Upper lobe of left lung (tissue), 4 donors: ENCODE measurements around the gene UST.

Experiments
- EP300 ChIP-seq, 4 donors: sonication (generic); formaldehyde crosslinking; IDR thresholded peaks; one replicate each; pipeline ENCODE4 v1.5.1; 2017; ENCODE audit warnings: antibody characterized with exemption in 4 of 4, control low read depth in 2 of 4
- POLR2A ChIP-seq, 4 donors: fragments of 450-650 bp; IDR thresholded peaks; one replicate each; pipeline ENCODE4 v1.5.1; 2016 to 2017; ENCODE audit warnings: antibody characterized with exemption in 4 of 4, mild to moderate bottlenecking in 2 of 4
- POLR2AphosphoS5 ChIP-seq, 2 donors: sonication (generic); formaldehyde crosslinking; IDR thresholded peaks; one replicate each; pipeline ENCODE4 v1.5.1; 2017; ENCODE audit warnings: antibody characterized with exemption in 2 of 2

GRCh38 chr6:148840256-148840655, 93.4 kb downstream of the UST start:
- TF ChIP-seq POLR2AphosphoS5 (IDR thresholded peaks at IDR 0.05) (no peak), POLR2A (IDR thresholded peaks at IDR 0.05) (no peak), EP300 (IDR thresholded peaks at IDR 0.05) (no peak)
